Neuronal stem cell (in vitro differentiated cells): ENCODE results near the gene UGT1A3.
A peak's percentile ranks its signal among the peaks of the same experiment; 100 is the strongest.

Source experiments
- DNase-seq: peaks from one replicate; pipeline ENCODE4 v3.0.0-alpha.2; 2013; ENCODE audit warnings: low spot score
- H2AFZ ChIP-seq: one replicate; pipeline ENCODE4 v1.6.1; 2013; ENCODE audit warnings: mild to moderate bottlenecking, low read length, inconsistent platforms
- H2AK5ac ChIP-seq: 2 replicates; pipeline ENCODE4 v1.6.1; 2013; ENCODE audit warnings: low read depth, mild to moderate bottlenecking, inconsistent platforms, low read length, moderate library complexity, mixed read lengths
- H2BK120ac ChIP-seq: 2 replicates; pipeline ENCODE4 v1.6.1; 2013; ENCODE audit warnings: low read depth, mild to moderate bottlenecking, inconsistent platforms, low read length, moderate library complexity, mixed read lengths
- H2BK12ac ChIP-seq: one replicate; pipeline ENCODE4 v1.6.1; 2013; ENCODE audit warnings: low read length, inconsistent platforms
- H2BK15ac ChIP-seq: 2 replicates; pipeline ENCODE4 v1.6.1; 2013; ENCODE audit warnings: mild to moderate bottlenecking, low read length, inconsistent platforms, mixed read lengths
- H2BK5ac ChIP-seq: one replicate; pipeline ENCODE4 v1.6.1; 2013; ENCODE audit warnings: inconsistent platforms, mild to moderate bottlenecking, low read length, moderate library complexity
- H3K14ac ChIP-seq: one replicate; pipeline ENCODE4 v1.6.1; 2013; ENCODE audit warnings: low read length, inconsistent platforms
- H3K18ac ChIP-seq: 2 replicates; pipeline ENCODE4 v1.6.1; 2013; ENCODE audit warnings: low read length, inconsistent platforms
- H3K23ac ChIP-seq: 2 replicates; pipeline ENCODE4 v1.6.1; 2013; ENCODE audit warnings: low read depth, mild to moderate bottlenecking, mixed read lengths, low read length, inconsistent platforms; ENCODE audit not compliant: poor library complexity
- H3K27ac ChIP-seq: replicated peaks from 3 replicates; pipeline ENCODE4 v1.5.1; 2013; ENCODE audit warnings: low read length, inconsistent platforms
- H3K27me3 ChIP-seq, 3 experiments: 2 replicates each; pipeline ENCODE4 v1.6.1; 2013; ENCODE audit warnings: low read length in 3 of 3, mild to moderate bottlenecking in 2 of 3, inconsistent platforms in 1 of 3, low read depth in 1 of 3, mixed read lengths in 1 of 3, moderate library complexity in 1 of 3; ENCODE audit not compliant: control insufficient read depth in 3 of 3, insufficient read depth in 3 of 3
- H3K36me3 ChIP-seq, 2 donors: replicated peaks in 1 of 2; 2 replicates each; pipeline ENCODE4 v1.6.1; 2013; ENCODE audit warnings: low read length in 2 of 2; ENCODE audit not compliant: control insufficient read depth in 2 of 2, insufficient read depth in 2 of 2
- H3K4ac ChIP-seq: 2 replicates; pipeline ENCODE4 v1.6.1; 2013; ENCODE audit warnings: inconsistent platforms, mild to moderate bottlenecking, low read length, moderate library complexity
- H3K4me1 ChIP-seq, 2 donors: 1 replicate in 1 of 2; 2 replicates in 1 of 2; pipeline ENCODE4 v1.6.1; 2013; ENCODE audit warnings: low read length in 2 of 2, low read depth in 1 of 2; ENCODE audit not compliant: control insufficient read depth in 2 of 2, insufficient read depth in 1 of 2
- H3K4me2 ChIP-seq: one replicate; pipeline ENCODE4 v1.6.1; 2013; ENCODE audit warnings: mild to moderate bottlenecking, low read length, inconsistent platforms; ENCODE audit not compliant: insufficient read depth, poor library complexity, severe bottlenecking
- H3K4me3 ChIP-seq, 2 donors: 2 replicates each; pipeline ENCODE4 v1.5.1; 2013; ENCODE audit warnings: low read length in 2 of 2, mild to moderate bottlenecking in 2 of 2, inconsistent platforms in 1 of 2, moderate library complexity in 1 of 2
- H3K79me1 ChIP-seq: one replicate; pipeline ENCODE4 v1.6.1; 2013; ENCODE audit warnings: low read depth, mild to moderate bottlenecking, inconsistent platforms, low read length, moderate library complexity
- H3K9ac ChIP-seq: one replicate; pipeline ENCODE4 v1.6.1; 2013; ENCODE audit warnings: mild to moderate bottlenecking, low read depth, low read length, inconsistent platforms; ENCODE audit not compliant: poor library complexity
- H3K9me3 ChIP-seq, 2 donors: replicated peaks in 1 of 2; 2 replicates each; pipeline versions ENCODE3 to v1.6.1; 2013; ENCODE audit warnings: low read length in 2 of 2, mild to moderate bottlenecking in 2 of 2, inconsistent platforms in 1 of 2, low read depth in 1 of 2, mixed read lengths in 1 of 2, moderate library complexity in 1 of 2; ENCODE audit not compliant: control insufficient read depth in 2 of 2, insufficient read depth in 1 of 2
- H4K8ac ChIP-seq: one replicate; pipeline ENCODE4 v1.6.1; 2013; ENCODE audit warnings: low read depth, mild to moderate bottlenecking, inconsistent platforms, low read length, moderate library complexity
- H4K91ac ChIP-seq: one replicate; pipeline ENCODE4 v1.6.1; 2013; ENCODE audit warnings: low read length, low read depth, mild to moderate bottlenecking, inconsistent platforms; ENCODE audit not compliant: poor library complexity
- WGBS, 2 donors: extraction: QIAGEN DNeasy Blood & Tissue Kit; methylation state at CpG; one replicate each; pipeline ENCODE4 v1.1.7; 2013; ENCODE audit warnings: missing lambda C conversion rate in 2 of 2, mixed read lengths in 1 of 2; ENCODE audit not compliant: insufficient read length in 2 of 2, insufficient replicate concordance in 1 of 2; ENCODE audit errors: extremely low coverage in 2 of 2; 5-methylcytosine and 5-hydroxymethylcytosine counted together

Gene UGT1A3

GRCh38 chr2:233693963-233694362 lies 34.9 kb upstream of the UGT1A3 start:
- no peak for DNase-seq
- H3K27me3 ChIP-seq, result no peaks in the 10 kb centered on the region
- no peaks in the 10 kb centered on the region for H3K36me3 ChIP-seq

GRCh38 chr2:233698740-233699139 lies 30.1 kb upstream of the UGT1A3 start:
- H3K4me2 ChIP-seq, result no peak overlapping the region
- DNase-seq, result no peak
- H2BK120ac ChIP-seq, result no peak overlapping the region
- no peaks in the 10 kb centered on the region for H3K36me3 ChIP-seq
- H2BK12ac ChIP-seq, result no peak overlapping the region
- no peak overlapping the region for H3K27ac ChIP-seq
- H2AFZ ChIP-seq, result no peak overlapping the region
- peaks cover 9% of the 10 kb centered on the region in 2 donors for H3K4me1 ChIP-seq
- H3K79me1 ChIP-seq, result no peaks in the 10 kb centered on the region
- H3K14ac ChIP-seq, result no peak overlapping the region
- no peak overlapping the region for H2BK15ac ChIP-seq
- H2BK5ac ChIP-seq, result no peak overlapping the region
- H2AK5ac ChIP-seq, result no peak overlapping the region
- no peak overlapping the region for H4K8ac ChIP-seq
- H3K9ac ChIP-seq, result no peak overlapping the region
- WGBS, 2 donors, result no CpG with 5 or more reads among the region's 4 CpGs
- no peak overlapping the region for H3K4me3 ChIP-seq
- H3K18ac ChIP-seq, result peak overlapping the region; percentile 38
- H3K4ac ChIP-seq, result peak overlapping the region; percentile 13
- no peaks in the 10 kb centered on the region for H3K9me3 ChIP-seq
- H4K91ac ChIP-seq, result no peak overlapping the region
- no peaks in the 10 kb centered on the region for H3K27me3 ChIP-seq
- no peak overlapping the region for H3K23ac ChIP-seq

More at GRCh38 chr2:233693963-233694362, 34.9 kb upstream of the UGT1A3 start:
- H4K91ac ChIP-seq, result no peak overlapping the region
- H3K9ac ChIP-seq, result no peak overlapping the region
- no peak overlapping the region for H3K4ac ChIP-seq
- H2BK120ac ChIP-seq, result no peak overlapping the region
- H2BK12ac ChIP-seq, result no peak overlapping the region
- no peaks in the 10 kb centered on the region for H3K79me1 ChIP-seq
- no peak overlapping the region for H2AFZ ChIP-seq
- no peak overlapping the region for H3K27ac ChIP-seq
- no peak overlapping the region for H2BK15ac ChIP-seq
- no peak overlapping the region for H3K4me2 ChIP-seq
- no peaks in the 10 kb centered on the region for H3K9me3 ChIP-seq
- H4K8ac ChIP-seq, result no peak overlapping the region
- H3K14ac ChIP-seq, result no peak overlapping the region
- no CpG with 5 or more reads among the region's 6 CpGs for WGBS, 2 donors
- H2AK5ac ChIP-seq, result no peak overlapping the region
- H3K23ac ChIP-seq, result no peak overlapping the region
- no peak overlapping the region for H2BK5ac ChIP-seq
- H3K4me1 ChIP-seq, result peaks cover 0 to 3% of the 10 kb centered on the region in 2 donors
- H3K18ac ChIP-seq, result no peak overlapping the region
- H3K4me3 ChIP-seq, result no peak overlapping the region

- Histone ChIP-seq H4K91ac (no peak overlapping the region), H3K9ac (no peak overlapping the region), H2BK120ac (no peak overlapping the region), H3K79me1 (no peaks in the 10 kb centered on the region), H3K9me3 (no peaks in the 10 kb centered on the region), H2BK12ac (no peak overlapping the region), H2BK5ac (no peak overlapping the region), H2AK5ac (no peak overlapping the region), H3K4me3 (no peak overlapping the region), H3K27me3 (no peaks in the 10 kb centered on the region), H4K8ac (no peak overlapping the region), H3K4ac (no peak overlapping the region), H3K4me1 (peaks cover 9% of the 10 kb centered on the region in 2 donors), H3K23ac (no peak overlapping the region), H3K14ac (no peak overlapping the region), H2AFZ (peak overlapping the region; percentile 69), H2BK15ac (no peak overlapping the region), H3K36me3 (no peaks in the 10 kb centered on the region), H3K4me2 (no peak overlapping the region), H3K18ac (no peak overlapping the region), H3K27ac (peak overlapping the region; percentile 39)
- WGBS, 2 donors, result no CpG with 5 or more reads among the region's 8 CpGs
- no peak for DNase-seq
These were observed 29.3 kb upstream of the UGT1A3 start for GRCh38 chr2:233699424-233700027.

- no peak overlapping the region for H2BK15ac ChIP-seq
- H2BK5ac ChIP-seq, result no peak overlapping the region
- H3K27ac ChIP-seq, result peak overlapping the region; percentile 52
- no peaks in the 10 kb centered on the region for H3K36me3 ChIP-seq
- DNase-seq, result peak; percentile 70
- WGBS, 2 donors, result no CpG with 5 or more reads among the region's 1 CpG
- no peak overlapping the region for H3K18ac ChIP-seq
- no peak overlapping the region for H4K8ac ChIP-seq
- H3K9me3 ChIP-seq, result no peaks in the 10 kb centered on the region
- no peaks in the 10 kb centered on the region for H3K79me1 ChIP-seq
- H4K91ac ChIP-seq, result no peak overlapping the region
- H3K4me1 ChIP-seq, result peaks cover 9% of the 10 kb centered on the region in 2 donors
- no peak overlapping the region for H2AK5ac ChIP-seq
- no peak overlapping the region for H3K4me3 ChIP-seq
- H3K27me3 ChIP-seq, result no peaks in the 10 kb centered on the region
- peak overlapping the region; percentile 13 for H3K4me2 ChIP-seq
- H2BK12ac ChIP-seq, result no peak overlapping the region
- peak overlapping the region; percentile 69 for H2AFZ ChIP-seq
- no peak overlapping the region for H3K14ac ChIP-seq
- H3K9ac ChIP-seq, result no peak overlapping the region
- H3K23ac ChIP-seq, result no peak overlapping the region
- H2BK120ac ChIP-seq, result no peak overlapping the region
- no peak overlapping the region for H3K4ac ChIP-seq
These were observed 28.7 kb upstream of the UGT1A3 start for GRCh38 chr2:233700028-233700635.
